HG02588 (cell line): ENCODE measurements around the gene MID2.
"Not testable (repeated sequence)": the region's sequence is repeated elsewhere in the genome, so short reads cannot be mapped to it uniquely, and the experiment has no call there.

Experiments used
- ATAC-seq: cut with Tn5 transposase; IDR thresholded peaks from one replicate; pipeline ENCODE4 v1.9.1; 2021; ENCODE audit warnings: mild to moderate bottlenecking, moderate library complexity; ENCODE audit not compliant: unreplicated experiment

The MID2 gene

GRCh38 chrX:107825698-107826237, at the start of gene MID2:
Gene MID2, plus strand, starts transcription at chrX:107825866. Its CDS starts 561 bp downstream, at chrX:107826427.
- ATAC-seq: peak; percentile 38

GRCh38 chrX:107776649-107777535, 48.8 kb upstream of the MID2 start:
- peak; percentile 66 for ATAC-seq

- no peak for ATAC-seq
These were observed 48.2 kb upstream of the MID2 start, which contains the start of gene NCBP2L for GRCh38 chrX:107777536-107777832. Gene NCBP2L, plus strand, starts transcription at chrX:107777733. Its CDS starts 16,488 bp downstream, at chrX:107794221.

- no peak for ATAC-seq
These were observed 45.1 kb upstream of the MID2 start for GRCh38 chrX:107780525-107780924.

GRCh38 chrX:107787827-107788226, 37.8 kb upstream of the MID2 start:
- no peak for ATAC-seq

GRCh38 chrX:107804427-107804826, 21.2 kb upstream of the MID2 start:
- ATAC-seq: no peak

GRCh38 chrX:107805179-107805578, 20.5 kb upstream of the MID2 start:
- ATAC-seq: no peak

- ATAC-seq: not testable (repeated sequence)
These were observed 15.6 kb upstream of the MID2 start for GRCh38 chrX:107810053-107810452.

- no peak for ATAC-seq
These were observed 6.7 kb upstream of the MID2 start for GRCh38 chrX:107818900-107819521.

GRCh38 chrX:107823042-107823441, 2.6 kb upstream of the MID2 start:
- no peak for ATAC-seq

GRCh38 chrX:107823456-107823855, 2.2 kb upstream of the MID2 start:
- ATAC-seq: no peak

GRCh38 chrX:107826238-107827029, 768 bp downstream of the MID2 start:
- ATAC-seq: peak; percentile 58

GRCh38 chrX:107827030-107827831, 1.6 kb downstream of the MID2 start:
- ATAC-seq: no peak

- ATAC-seq: no peak
These were observed 2.2 kb downstream of the MID2 start for GRCh38 chrX:107827852-107828251.

- no peak for ATAC-seq
These were observed 4.2 kb downstream of the MID2 start for GRCh38 chrX:107829878-107830277.

GRCh38 chrX:107831071-107831730, 5.5 kb downstream of the MID2 start:
- no peak for ATAC-seq

- ATAC-seq: no peak
These were observed 8.9 kb downstream of the MID2 start for GRCh38 chrX:107834275-107835201.

GRCh38 chrX:107836958-107837357, 11.3 kb downstream of the MID2 start:
- no peak for ATAC-seq

- ATAC-seq: no peak
These were observed 15.3 kb downstream of the MID2 start for GRCh38 chrX:107840971-107841370.
